Measurements from ENCODE around the gene ALKBH7.
"Not testable (repeated sequence)": the region's sequence is repeated elsewhere in the genome, so short reads cannot be mapped to it uniquely, and the experiment has no call there.

ALKBH7 gene

DNA sequence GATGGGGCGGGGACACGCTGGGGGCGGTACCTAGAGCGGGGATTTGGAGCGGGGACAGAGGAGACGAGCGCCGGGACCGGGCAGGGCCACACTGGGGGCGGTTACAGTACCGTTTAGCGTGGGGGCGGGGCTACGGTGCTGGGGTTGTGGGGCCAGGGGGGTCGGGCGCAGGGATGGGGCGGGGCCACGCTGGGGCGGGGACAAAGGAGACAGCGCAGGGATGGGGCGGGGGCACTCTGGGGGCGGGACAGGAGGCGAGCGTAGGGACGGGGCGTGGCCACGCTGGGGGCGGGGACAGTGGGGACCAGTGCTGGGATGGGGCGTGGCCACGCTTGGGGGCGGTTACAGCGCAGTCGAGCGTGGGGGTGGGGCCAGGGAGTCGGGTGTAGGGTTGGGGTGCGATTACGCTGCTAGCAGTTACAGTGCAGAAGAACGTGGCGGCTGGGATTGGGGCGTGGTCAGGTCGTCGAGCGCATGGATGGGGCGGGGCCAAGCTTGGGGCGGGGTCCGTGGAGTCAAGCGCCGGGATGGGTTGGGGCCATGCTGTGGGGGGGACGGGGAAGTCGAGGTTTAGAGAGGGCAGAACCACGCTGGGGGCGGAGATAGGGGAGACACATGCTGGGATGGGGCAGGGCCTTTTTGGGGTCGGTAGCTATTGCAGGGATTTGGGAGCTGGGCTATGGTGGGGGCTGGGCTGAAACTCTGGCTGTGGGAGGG lies 660 bp downstream of the ALKBH7 start:
- DNase-seq (ENCODE audit: low read depth): peak; percentile 94

DNA sequence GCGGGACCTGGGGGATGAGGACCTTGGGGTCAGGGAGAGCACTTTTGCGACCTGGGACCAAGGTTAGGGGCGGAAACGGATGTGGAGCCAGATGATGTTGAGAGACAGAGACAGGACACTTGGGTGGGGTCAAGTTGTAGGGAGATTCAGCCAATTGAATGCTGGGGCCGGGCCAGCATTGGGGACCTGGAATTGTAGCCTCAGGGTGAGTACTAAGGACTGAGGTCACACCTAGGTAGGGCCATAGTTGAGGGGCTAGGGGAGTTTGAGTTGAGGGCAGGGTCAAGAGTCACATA lies 1.2 kb downstream of the ALKBH7 start:
- no peak for DNase-seq (ENCODE audit: low read depth)

DNA sequence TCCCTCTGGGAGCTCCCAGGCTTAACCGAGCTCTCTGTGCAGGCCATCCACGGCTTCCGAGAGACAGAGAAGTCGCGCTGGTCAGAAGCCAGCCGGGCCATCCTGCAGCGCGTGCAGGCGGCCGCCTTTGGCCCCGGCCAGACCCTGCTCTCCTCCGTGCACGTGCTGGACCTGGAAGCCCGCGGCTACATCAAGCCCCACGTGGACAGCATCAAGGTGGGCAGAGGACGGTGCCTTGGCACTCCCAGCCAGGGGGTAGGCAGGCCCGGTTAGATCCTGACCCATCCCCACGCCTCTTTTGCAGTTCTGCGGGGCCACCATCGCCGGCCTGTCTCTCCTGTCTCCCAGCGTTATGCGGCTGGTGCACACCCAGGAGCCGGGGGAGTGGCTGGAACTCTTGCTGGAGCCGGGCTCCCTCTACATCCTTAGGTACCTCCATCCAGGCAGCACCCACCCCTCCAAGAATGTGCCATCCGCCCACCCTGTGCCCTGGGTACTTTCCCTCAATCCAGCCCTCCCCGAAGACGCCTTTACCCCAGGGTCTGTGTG lies 1.6 kb downstream of the ALKBH7 start:
- no peak for DNase-seq (ENCODE audit: low read depth)

DNA sequence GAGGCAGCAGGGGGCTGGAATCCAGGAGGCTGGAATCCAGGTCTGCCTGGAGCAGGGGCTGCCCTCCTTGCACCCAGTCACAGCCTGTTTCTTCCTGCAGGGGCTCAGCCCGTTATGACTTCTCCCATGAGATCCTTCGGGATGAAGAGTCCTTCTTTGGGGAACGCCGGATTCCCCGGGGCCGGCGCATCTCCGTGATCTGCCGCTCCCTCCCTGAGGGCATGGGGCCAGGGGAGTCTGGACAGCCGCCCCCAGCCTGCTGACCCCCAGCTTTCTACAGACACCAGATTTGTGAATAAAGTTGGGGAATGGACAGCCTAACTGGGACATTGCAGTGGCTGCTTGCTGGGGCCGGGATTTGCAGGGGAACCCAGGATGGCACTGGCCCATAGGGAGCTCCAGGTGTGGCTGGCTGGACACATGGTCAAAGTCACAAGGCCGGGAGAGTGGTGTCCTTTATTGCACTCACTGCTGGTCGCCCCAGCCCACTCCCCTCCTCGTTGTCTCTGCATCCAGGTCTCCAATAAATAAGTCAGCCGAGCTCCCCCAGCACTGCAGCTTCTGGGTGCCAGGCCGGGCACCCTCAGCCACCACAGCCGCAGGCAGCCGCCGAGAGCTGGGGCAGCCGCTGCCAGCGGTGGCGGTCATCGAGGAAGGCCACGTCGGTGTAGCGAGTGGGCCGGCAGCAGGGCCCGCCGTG lies 2.3 kb downstream of the ALKBH7 start:
- DNase-seq (ENCODE audit: low read depth): no peak

DNA sequence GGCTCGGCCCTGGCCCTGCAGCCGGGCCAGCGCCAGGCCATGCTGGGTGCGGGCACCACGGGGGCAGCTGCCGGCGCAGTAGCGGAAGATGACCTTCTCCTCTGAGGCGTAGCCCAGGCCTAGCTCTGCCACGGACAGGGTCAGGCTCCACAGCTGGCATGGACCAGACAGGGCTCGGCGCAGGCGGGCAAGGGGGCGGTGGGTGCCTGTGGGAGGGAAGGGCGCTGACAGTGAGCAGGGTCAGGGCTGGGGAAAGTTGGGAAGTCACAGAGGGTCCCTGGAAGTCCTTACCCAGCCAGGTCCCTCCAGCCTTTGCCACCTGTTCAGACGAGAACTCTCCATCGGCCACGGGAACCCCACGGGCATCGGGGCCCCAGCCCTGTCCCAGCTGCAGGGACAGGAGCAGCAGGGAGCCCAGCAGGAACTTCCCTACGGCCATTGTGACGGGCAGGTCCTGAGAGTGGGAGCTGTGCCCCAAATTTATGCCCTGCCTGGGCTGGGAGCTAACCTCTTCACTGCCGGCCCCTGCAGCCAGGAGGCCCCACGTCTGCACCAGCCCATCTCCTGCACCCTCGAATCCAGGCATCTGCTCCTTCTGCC lies 2.9 kb downstream of the ALKBH7 start, which contains the start of gene PSPN:
TSS of gene PSPN (minus strand) at position 523 of the 600 bp plus-strand sequence. CDS start at position 439, 84 bp downstream.
- DNase-seq (ENCODE audit: low read depth): no peak

DNA sequence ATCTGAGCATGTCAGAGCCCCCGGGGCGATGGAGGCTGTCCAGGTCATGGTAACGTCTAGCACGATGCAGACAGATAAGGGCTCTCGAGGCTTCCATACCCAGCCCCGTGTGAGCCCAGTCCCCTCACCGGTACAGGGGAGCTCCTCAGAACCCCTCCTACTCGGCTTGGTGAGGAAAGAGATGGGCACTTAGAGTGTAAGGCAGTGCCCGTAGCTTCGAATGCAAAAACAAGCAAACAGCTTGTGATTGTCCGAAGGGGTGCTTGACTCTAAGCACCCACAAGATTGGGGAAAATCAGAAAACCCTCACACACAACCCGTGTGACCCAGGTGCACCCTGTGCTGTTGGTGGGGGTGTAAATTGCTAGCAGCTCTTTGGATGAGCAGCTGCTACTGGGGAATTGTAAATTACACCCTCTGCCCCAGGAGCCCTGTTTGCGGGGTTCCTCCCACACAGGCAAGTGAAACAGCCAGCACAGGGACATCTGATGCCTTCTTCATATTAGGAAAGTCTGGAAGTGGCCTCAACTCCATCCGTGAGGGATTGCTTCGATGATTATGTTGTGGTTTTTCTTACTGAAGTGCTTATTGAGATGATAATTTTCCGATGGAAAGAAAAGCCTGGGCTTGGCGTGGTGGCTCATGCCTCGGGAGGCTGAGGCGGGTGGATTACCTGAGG lies 4.1 kb downstream of the ALKBH7 start:
- DNase-seq (ENCODE audit: low read depth): no peak

DNA sequence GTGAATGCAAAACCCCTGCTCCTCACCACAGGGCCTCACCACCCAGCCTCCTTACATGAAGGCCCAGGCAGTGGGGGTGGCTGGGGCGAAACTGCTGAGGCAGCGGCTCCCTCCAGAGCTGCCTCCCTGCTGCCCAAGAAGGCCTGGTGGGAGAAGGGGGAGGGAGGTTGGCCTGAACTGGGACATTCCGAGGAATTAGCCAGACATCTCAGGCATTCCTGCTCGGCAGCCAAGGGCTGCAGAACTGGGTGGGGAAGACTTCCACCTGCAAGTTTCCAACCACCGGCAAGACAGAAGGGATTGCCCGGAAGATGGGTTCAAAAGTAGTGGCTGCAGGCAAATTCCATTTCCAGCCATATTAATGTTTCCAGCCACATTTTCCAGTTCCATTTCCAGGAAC lies 5.4 kb downstream of the ALKBH7 start:
- DNase-seq (ENCODE audit: low read depth): no peak

DNA sequence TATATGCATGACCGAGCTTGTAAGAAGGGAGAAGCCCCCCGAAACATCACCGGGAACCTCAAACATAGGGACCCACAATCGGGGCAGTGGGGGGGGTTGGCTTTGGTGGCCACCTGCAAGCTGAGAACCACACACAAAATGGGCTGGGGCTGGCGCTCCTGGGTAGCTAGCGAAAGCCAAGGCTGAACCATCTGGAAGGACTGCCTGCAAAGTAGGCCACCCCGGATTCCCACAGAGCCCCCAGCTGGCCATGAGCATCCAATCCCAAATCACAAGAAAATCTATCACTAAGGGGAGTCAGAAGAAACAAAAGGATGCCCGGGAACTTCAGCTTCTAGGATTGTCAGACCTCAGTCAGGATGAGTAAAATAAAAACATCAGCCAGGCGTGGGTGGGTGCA lies 5.9 kb downstream of the ALKBH7 start:
- no peak for DNase-seq (ENCODE audit: low read depth)

DNA sequence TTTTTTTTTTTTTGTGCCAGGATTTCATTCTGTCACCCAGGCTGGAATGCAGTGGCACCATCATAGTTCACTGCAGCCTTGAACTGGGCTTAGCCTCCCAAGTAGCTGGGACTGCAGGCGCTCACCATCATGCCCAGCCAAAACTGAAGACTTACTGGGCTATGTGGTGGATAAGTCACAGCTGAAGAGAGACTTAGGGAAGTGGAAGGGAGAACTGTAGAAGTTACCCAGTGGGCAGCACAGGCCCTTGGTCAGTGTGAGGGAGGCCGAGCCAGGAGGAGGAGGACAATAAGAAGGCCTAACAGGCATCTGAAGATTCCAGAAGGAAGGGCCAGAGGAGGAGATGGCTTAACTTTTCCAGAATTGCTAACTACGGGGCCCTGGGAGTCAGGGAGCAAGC lies 7.2 kb downstream of the ALKBH7 start:
- DNase-seq (ENCODE audit: low read depth): no peak

DNA sequence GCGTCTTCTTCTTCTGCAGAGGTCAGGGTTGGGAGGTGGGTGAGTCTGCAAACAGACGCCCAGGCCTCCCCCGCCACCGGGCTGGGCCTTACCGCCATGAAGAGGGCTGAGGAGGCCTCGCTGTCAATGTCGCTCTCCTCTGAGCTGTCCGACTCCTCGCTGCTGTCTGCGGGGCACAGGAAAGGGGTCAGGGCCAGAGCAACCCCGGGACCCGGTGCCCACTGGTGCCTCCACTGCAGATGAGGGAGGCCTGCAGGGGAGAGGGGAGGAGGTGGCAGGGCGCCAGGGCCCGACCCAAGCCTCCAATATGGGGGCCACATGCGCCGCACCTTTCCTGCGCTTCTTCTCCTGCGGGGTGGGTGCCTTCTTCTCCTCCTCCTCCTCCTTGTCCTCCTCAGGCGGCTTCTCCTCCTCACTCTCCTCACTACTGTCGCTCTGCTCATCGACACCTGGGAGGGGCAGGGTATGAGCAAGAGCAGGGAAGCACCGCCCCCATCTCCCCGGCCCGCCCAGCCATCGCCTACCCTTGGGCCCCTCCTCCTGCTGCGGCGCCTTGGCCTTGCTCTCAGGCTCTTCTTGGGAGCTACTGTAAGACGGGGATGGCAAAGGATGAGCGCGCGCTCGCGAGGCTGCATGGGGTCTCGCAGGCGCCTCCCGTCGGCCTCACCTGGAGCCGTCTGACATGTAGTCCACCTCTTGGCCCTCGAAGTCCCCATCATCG lies 8.6 kb downstream of the ALKBH7 start:
- DNase-seq (ENCODE audit: low read depth): no peak

DNA sequence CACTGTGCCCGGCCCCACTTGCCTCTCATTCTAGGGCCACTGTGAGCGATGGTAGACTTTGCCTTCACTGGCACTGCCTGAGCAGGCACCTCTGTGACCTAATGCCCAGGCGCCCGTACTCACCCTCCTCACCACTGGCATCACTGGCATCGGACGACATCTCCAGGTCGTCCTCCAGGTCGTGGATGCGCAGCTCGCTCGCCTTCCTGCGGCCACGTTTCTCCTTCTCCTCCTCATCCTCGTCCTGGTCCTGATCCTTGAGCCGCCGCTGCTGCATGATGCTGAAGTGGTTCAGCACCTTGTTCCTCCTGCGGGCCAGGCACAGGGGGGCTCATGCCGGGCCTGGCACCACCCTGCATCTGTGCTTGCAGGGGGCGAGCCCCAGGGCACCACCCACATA lies 10.6 kb downstream of the ALKBH7 start:
- DNase-seq (ENCODE audit: low read depth): no peak

DNA sequence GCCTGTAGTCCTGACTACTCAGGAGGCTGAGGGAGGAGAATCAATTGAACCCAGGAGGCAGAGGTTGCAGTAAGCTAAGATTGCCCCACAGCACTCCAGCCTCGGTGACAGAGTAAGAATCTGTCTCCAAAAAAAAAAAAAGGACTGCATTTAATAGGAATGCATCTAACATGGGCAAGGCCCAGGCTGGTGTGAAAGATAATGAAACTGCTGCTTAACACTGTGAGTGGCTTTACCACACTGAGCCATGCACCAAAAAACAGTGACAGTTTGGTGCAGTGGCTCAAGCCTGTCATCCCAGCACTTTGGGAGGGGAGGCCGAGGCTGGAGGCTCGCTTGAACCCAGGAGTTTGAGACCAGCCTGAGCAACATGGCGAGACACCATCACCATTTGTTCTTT lies 11.8 kb downstream of the ALKBH7 start:
- DNase-seq (ENCODE audit: low read depth): no peak

DNA sequence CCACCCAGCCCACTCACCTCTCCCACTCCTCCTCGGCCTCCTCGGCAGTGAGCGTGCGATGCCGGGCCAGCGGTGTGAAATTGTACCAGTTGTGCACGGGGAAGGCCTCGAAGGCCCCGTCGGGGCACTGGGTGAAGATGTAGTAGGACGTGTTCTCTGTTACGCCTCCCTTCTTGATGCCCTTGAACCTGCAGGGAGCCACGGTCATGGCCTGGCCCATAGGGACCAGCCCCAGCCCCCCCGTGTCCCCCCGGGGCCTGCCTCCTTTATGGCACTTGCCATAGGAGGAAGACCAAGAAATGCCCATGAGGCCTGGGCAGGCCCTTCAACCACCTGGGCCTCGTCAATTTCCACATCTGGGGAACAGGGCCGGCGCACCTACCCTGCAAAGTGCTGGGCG lies 14.8 kb downstream of the ALKBH7 start:
- no peak for DNase-seq (ENCODE audit: low read depth)

DNA sequence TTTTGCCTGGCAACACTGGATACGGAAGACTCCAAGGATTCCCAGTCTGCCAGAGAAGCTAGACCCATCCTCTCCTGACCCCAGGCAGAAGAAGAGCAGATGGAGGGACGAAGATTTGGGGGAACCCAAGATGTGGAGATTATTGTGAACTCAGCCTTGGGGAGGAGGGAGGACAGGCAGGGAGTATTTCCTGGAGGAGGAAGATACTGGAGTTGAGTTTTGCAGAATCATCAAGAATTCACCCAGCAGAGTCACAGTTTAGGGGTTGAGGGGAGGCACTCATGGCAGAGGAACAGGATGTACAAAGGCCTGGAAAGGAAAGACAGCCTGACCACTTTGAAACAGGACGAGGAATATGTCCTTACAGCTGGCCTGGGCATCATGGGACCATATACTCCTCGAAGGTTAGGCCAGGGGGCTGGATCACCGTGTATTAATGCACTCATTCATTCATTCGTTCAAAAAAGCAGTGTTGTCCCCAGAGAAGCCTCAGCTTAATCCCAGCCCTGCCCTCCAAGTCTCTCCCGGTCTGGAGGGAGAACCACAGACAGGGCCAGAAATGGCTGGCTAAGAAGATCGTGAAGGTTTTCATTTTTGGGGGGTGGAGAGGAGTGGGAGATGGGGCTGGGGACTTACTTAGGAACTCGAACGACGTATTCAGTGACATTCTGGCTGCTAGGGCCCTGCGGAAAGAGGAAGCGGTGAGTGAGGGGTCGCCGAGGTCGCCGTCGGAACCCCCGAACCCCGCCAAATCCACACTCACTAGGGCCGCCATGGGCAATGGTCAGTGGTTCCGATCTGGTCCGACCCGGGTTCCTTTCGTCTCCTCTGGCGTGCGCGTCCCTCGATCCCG lies 19.9 kb downstream of the ALKBH7 start:
- DNase-seq (ENCODE audit: low read depth): no peak

DNA sequence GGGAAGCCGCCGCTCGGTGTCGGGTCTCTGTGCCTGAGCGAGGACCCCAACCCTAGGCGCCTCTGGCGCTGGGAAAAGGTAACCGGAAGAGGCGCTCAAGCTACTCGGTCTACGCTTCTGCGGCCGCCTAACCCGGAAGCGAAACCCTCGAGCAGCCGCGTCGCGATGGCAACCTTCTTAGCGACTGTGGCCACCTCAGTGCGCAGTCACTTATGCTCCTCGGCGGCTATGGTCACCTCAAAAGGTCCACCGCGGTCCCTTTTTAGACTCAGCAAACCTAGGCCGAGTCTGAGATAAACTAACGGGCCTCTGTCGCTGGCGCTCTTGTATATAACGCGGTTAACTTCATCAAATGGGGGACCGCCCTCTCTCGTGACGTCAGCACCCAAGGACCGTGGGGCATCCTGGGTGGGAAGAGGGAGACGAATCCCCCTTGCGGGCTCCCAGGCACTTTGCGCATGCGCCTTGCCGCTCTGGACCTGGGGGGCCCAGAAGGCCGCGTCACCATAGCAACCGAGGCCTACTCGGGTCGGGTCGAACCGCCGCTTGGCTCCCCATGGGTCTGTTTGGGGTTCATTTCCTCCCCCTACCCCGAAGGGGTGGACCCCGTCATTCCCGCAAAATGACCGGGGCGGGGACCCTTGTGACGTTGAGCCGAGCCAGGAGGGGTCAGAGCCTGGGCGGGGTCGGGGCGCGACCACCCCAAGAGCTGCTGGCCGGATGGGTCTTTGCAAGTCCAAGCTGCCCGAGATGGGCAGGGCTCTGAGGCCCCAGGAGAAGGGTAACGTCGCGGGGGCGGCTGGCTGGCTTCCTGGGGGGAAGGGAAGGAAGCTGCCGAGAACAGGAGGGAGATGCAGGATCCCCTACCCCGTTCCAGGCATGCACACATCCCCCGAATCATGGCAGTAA lies 20.7 kb downstream of the ALKBH7 start, which contains the start of gene GTF2F1:
TSS of gene GTF2F1 (minus strand) at position 91 of the 909 bp plus-strand sequence. CDS start 169 bp downstream, outside the sequence.
- peak; percentile 88 for DNase-seq (ENCODE audit: low read depth)

DNA sequence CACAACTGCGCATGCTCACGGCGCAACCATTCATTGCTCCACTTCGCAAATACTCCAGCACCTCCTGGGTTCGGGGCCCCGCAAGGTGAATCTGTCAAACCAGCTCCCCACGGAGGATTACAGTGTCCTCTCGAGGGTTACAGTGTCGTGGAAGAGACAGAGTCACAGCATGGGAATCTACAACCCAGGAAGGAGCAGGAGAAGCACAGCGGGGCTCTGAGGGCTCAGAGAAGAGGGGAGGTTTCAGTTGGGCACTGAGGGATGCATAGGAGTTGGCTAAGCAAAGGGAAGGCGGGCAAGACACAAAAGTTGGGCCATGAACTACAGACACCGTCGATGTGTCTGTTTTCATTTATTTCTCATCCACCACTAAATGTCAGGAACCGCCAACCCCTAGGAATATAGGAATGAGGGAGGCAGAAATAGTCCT lies 21.4 kb downstream of the ALKBH7 start:
- no peak for DNase-seq (ENCODE audit: low read depth)

DNA sequence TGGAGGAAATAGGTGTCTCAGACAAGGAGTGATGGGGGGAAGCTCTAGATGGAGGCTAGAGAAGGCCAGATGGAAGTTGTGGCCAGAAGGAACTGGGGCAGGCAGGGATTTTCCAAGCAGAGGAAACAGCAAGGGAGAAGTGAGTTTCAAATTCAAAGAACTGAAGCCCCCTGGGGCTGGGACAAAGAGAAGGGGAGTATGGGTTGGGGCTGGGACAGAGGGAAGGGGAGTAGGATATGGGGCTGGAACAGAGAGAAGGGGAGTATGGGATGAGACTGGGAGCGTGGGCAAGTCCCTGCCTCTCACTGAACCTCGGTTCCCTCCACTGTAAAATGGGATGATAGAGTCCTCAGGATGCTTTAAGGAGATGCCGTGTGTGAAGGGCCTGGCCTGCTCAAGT lies 22.2 kb downstream of the ALKBH7 start:
- DNase-seq (ENCODE audit: low read depth): no peak

DNA sequence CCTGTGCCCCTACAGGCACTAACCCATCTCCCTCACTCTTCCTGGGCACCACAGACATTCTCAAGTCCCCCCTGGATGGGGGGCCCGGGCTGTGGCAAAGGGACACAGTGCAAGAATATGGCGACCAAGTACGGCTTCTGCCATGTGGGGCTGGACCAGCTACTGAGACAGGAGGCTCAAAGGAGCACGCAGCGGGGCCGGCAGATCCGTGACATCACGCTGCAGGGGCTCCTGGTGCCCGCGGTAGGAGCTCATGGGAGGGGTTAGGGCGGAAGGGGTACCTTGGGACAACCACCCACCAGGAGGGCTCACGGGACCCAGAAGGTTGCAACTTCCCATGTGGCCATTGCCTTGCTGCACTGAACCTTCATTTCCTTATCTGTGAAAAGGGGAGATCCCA lies 23.7 kb downstream of the ALKBH7 start:
- DNase-seq (ENCODE audit: low read depth): no peak

DNA sequence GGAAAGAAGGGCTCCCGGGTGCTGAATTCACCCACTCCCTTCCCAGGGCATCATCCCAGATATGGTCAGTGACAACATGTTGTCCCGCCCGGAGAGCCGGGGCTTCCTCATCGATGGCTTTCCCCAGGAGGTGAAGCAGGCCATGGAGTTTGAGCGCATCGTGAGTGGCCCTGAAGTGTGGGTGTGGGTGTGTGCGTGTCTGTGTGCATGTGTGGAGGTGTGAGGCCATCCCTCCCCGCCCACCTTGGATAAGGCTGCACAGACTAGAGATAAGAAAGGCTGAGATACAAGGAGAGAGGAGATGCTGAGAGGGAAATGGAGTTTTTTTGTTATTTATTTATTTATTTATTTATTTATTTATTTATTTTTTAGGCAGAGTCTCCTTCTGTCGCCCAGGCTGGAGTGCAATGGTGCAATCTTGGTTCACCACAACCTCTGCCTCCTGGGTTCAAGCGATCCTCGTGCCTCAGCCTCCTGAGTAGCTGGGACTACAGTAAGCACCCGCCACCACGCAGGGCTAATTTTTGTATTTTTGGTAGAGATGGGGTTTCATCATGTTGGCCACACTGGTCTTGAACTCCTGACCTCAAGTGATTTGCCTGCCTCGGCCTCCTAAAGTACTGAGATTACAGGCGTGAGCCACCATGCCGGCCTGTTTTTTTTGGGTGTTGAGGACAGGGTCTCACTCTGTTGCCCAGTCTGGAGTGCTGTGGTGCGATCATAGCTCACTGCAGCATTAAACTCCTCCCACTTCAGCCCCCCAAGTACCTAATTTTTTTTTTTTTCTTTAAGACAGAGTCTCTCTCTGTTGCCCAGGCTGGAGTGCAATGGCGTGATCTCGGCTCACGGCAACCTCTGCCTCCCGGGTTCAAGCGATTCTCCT lies 27.7 kb downstream of the ALKBH7 start:
- DNase-seq (ENCODE audit: low read depth): not testable (repeated sequence)

Measured in stimulated activated CD8-positive, alpha-beta memory T cell treated with anti-CD3 and anti-CD28 coated beads, Interleukin-12 subunit alpha, Interleukin-12 subunit beta, amount 100 ng/mL, for 1 hour (primary cell).